Colonic mucosa (tissue), 4 donors: ENCODE data around the gene LPCAT3. TPM values are rescaled to one million over a fixed set of nuclear protein-coding genes. Genes with fewer than 3 reads are reported as not detected.

ENCODE experiments used
- DNase-seq: peaks from one replicate; pipeline ENCODE4 v3.0.0-alpha.2; 2020
- H3K27ac ChIP-seq: fragments of 200-600 bp; one replicate; pipeline ENCODE4 v1.8.0; 2021
- H3K27me3 ChIP-seq: fragments of 200-600 bp; one replicate; pipeline ENCODE4 v1.8.0; 2021
- H3K36me3 ChIP-seq: fragments of 200-600 bp; one replicate; pipeline ENCODE4 v1.8.0; 2021
- H3K4me1 ChIP-seq: fragments of 200-600 bp; one replicate; pipeline ENCODE4 v1.8.0; 2021; ENCODE audit warnings: mild to moderate bottlenecking
- H3K4me3 ChIP-seq: fragments of 200-600 bp; one replicate; pipeline ENCODE4 v1.8.0; 2021
- H3K9ac ChIP-seq, 2 donors: one replicate each; pipeline ENCODE4 v1.7.0; 2013; ENCODE audit warnings: control low read depth in 2 of 2, low read depth in 2 of 2, low read length in 2 of 2
- H3K9me3 ChIP-seq: fragments of 200-600 bp; one replicate; pipeline ENCODE4 v1.8.0; 2021
- CTCF ChIP-seq: fragments of 200-600 bp; IDR thresholded peaks from one replicate; pipeline ENCODE4 v1.8.0; 2022; ENCODE audit warnings: antibody characterized with exemption, mild to moderate bottlenecking
- intact Hi-C: fragments of 100-400 bp; cut with DNase I; formaldehyde crosslinking; loops from one replicate; pipeline ENCODE4 v1.14.1; 2022
- total RNA-seq, 2 donors: library from RNA; stranded (reverse); fragmentation: NEBNext Ultra II Directional in 1 of 2; extraction: Animal tissue kit (Norgen Biotek cat#: 25700) in 1 of 2; gene quantifications; one replicate each; pipeline ENCODE4 v1.2.1, GENCODE V29; 2021
- donor health status: healthy.
- donor health status: DM: no; HTN: no; CAD: no.
- donor health status: DM: no; HTN: no; CAD: no.

LPCAT3 gene
- total RNA-seq, 2 donors from 2014 or later, result 71.8 to 77.9 TPM

- no peak overlapping the region for H3K4me3 ChIP-seq
- H3K9ac ChIP-seq, result no peak overlapping the region
- H3K4me1 ChIP-seq, result no peaks in the 10 kb centered on the region
- DNase-seq, result no peak
- H3K36me3 ChIP-seq, result no peaks in the 10 kb centered on the region
- TF ChIP-seq CTCF, result no peak
- no peaks in the 10 kb centered on the region for H3K9me3 ChIP-seq
- H3K27me3 ChIP-seq, result no peaks in the 10 kb centered on the region
- no peak overlapping the region for H3K27ac ChIP-seq
- intact Hi-C loops, result no loop called here
Observed at GRCh38 chr12:7035463-7035862, 17.2 kb upstream of the LPCAT3 start.

- H3K36me3 ChIP-seq, result no peaks in the 10 kb centered on the region
- no peaks in the 10 kb centered on the region for H3K4me1 ChIP-seq
- no peak overlapping the region for H3K4me3 ChIP-seq
- no peaks in the 10 kb centered on the region for H3K27me3 ChIP-seq
- intact Hi-C loops, result no loop called here
- DNase-seq, result no peak
- TF ChIP-seq CTCF, result no peak
- H3K9me3 ChIP-seq, result no peaks in the 10 kb centered on the region
- no peak overlapping the region for H3K27ac ChIP-seq
- H3K9ac ChIP-seq, result no peak overlapping the region
Observed at GRCh38 chr12:7034464-7034863, 16.2 kb upstream of the LPCAT3 start.

- intact Hi-C loops, result no loop called here
- no peak for DNase-seq
- H3K4me1 ChIP-seq, result no peaks in the 10 kb centered on the region
- no peak for TF ChIP-seq CTCF
- no peak overlapping the region for H3K9ac ChIP-seq
- no peaks in the 10 kb centered on the region for H3K9me3 ChIP-seq
- H3K4me3 ChIP-seq, result no peak overlapping the region
- no peaks in the 10 kb centered on the region for H3K27me3 ChIP-seq
- no peaks in the 10 kb centered on the region for H3K36me3 ChIP-seq
- H3K27ac ChIP-seq, result no peak overlapping the region
Observed at GRCh38 chr12:7032990-7033389, 14.7 kb upstream of the LPCAT3 start.

GRCh38 chr12:7031306-7031705 lies 13.0 kb upstream of the LPCAT3 start:
- TF ChIP-seq CTCF, result no peak
- intact Hi-C loops, result no loop called here
- DNase-seq, result no peak

GRCh38 chr12:7026854-7027253 lies 8.6 kb upstream of the LPCAT3 start:
- intact Hi-C loops, result no loop called here
- H3K9me3 ChIP-seq, result no peaks in the 10 kb centered on the region
- no peak for DNase-seq
- no peak overlapping the region for H3K4me3 ChIP-seq
- no peak overlapping the region for H3K9ac ChIP-seq
- H3K27me3 ChIP-seq, result no peaks in the 10 kb centered on the region
- H3K4me1 ChIP-seq, result no peaks in the 10 kb centered on the region
- TF ChIP-seq CTCF, result no peak
- H3K36me3 ChIP-seq, result no peaks in the 10 kb centered on the region
- H3K27ac ChIP-seq, result no peak overlapping the region

More at GRCh38 chr12:7031306-7031705, 13.0 kb upstream of the LPCAT3 start:
- Histone ChIP-seq H3K9me3 (no peaks in the 10 kb centered on the region), H3K27me3 (no peaks in the 10 kb centered on the region), H3K4me3 (no peak overlapping the region), H3K9ac (no peak overlapping the region), H3K27ac (no peak overlapping the region), H3K4me1 (no peaks in the 10 kb centered on the region), H3K36me3 (no peaks in the 10 kb centered on the region)

GRCh38 chr12:7023114-7023513 lies 4.8 kb upstream of the LPCAT3 start:
- intact Hi-C loops, result no loop called here
- DNase-seq, result no peak
- no peaks in the 10 kb centered on the region for H3K9me3 ChIP-seq
- H3K4me3 ChIP-seq, result no peak overlapping the region
- H3K4me1 ChIP-seq, result no peaks in the 10 kb centered on the region
- TF ChIP-seq CTCF, result no peak
- H3K27ac ChIP-seq, result no peak overlapping the region
- H3K36me3 ChIP-seq, result no peaks in the 10 kb centered on the region
- no peak overlapping the region for H3K9ac ChIP-seq
- H3K27me3 ChIP-seq, result no peaks in the 10 kb centered on the region
